Measurements from ENCODE around the gene CDC34.

CDC34 gene

GRCh38 chr19:495081-495401, 36.5 kb upstream of the CDC34 start:
- H3K27ac Mint-ChIP-seq: no peak overlapping the region
- H3K27me3 Mint-ChIP-seq: peaks cover 7% of the 10 kb centered on the region
- H3K4me1 Mint-ChIP-seq: peaks cover 8% of the 10 kb centered on the region
- no peaks in the 10 kb centered on the region for H3K9me3 Mint-ChIP-seq
- H3K4me3 Mint-ChIP-seq: no peak overlapping the region
- H3K36me3 Mint-ChIP-seq: no peaks in the 10 kb centered on the region

- H3K4me1 Mint-ChIP-seq: peaks cover 8% of the 10 kb centered on the region
- no peaks in the 10 kb centered on the region for H3K36me3 Mint-ChIP-seq
- no peaks in the 10 kb centered on the region for H3K9me3 Mint-ChIP-seq
- H3K4me3 Mint-ChIP-seq: peak overlapping the region; percentile 30
- H3K27me3 Mint-ChIP-seq: peaks cover 7% of the 10 kb centered on the region
- no peak overlapping the region for H3K27ac Mint-ChIP-seq
These were observed 36.0 kb upstream of the CDC34 start for GRCh38 chr19:495402-496111.

- H3K27me3 Mint-ChIP-seq: peaks cover 7% of the 10 kb centered on the region
- H3K4me1 Mint-ChIP-seq: peaks cover 8% of the 10 kb centered on the region
- peak within 1 kb of the TSS; percentile 30 for H3K4me3 Mint-ChIP-seq
- H3K9me3 Mint-ChIP-seq: no peaks in the 10 kb centered on the region
- no peaks in the 10 kb centered on the region for H3K36me3 Mint-ChIP-seq
- H3K27ac Mint-ChIP-seq: no peak within 1 kb of the TSS
These were observed 35.4 kb upstream of the CDC34 start, which contains the start of gene MADCAM1 for GRCh38 chr19:496112-496665. Gene MADCAM1 (plus strand): TSS chr19:496486. CDS start chr19:496500, 14 bp downstream.

- peaks cover 7% of the 10 kb centered on the region for H3K27me3 Mint-ChIP-seq
These were observed 34.6 kb upstream of the CDC34 start for GRCh38 chr19:496986-497385.

GRCh38 chr19:497491-497868, 34.1 kb upstream of the CDC34 start:
- H3K9me3 Mint-ChIP-seq: no peaks in the 10 kb centered on the region
- no peaks in the 10 kb centered on the region for H3K36me3 Mint-ChIP-seq
- peaks cover 7% of the 10 kb centered on the region for H3K27me3 Mint-ChIP-seq
- H3K4me1 Mint-ChIP-seq: peaks cover 8% of the 10 kb centered on the region
- no peak overlapping the region for H3K27ac Mint-ChIP-seq
- no peak overlapping the region for H3K4me3 Mint-ChIP-seq

More at GRCh38 chr19:496986-497385, 34.6 kb upstream of the CDC34 start:
- Mint-ChIP-seq H3K36me3 (no peaks in the 10 kb centered on the region), H3K27ac (no peak overlapping the region), H3K9me3 (no peaks in the 10 kb centered on the region), H3K4me1 (peaks cover 8% of the 10 kb centered on the region), H3K4me3 (no peak overlapping the region)

GRCh38 chr19:497869-498510, 33.6 kb upstream of the CDC34 start:
- Mint-ChIP-seq H3K27ac (no peak overlapping the region), H3K4me1 (peaks cover 8% of the 10 kb centered on the region), H3K4me3 (no peak overlapping the region), H3K27me3 (peaks cover 7% of the 10 kb centered on the region), H3K36me3 (no peaks in the 10 kb centered on the region), H3K9me3 (no peaks in the 10 kb centered on the region)

GRCh38 chr19:498511-498891, 33.1 kb upstream of the CDC34 start:
- H3K4me3 Mint-ChIP-seq: no peak overlapping the region

GRCh38 chr19:498977-499623, 32.5 kb upstream of the CDC34 start:
- Mint-ChIP-seq H3K27me3 (peaks cover 7% of the 10 kb centered on the region), H3K4me3 (no peak overlapping the region), H3K27ac (no peak overlapping the region), H3K36me3 (no peaks in the 10 kb centered on the region), H3K9me3 (no peaks in the 10 kb centered on the region), H3K4me1 (peaks cover 4% of the 10 kb centered on the region)

More at GRCh38 chr19:498511-498891, 33.1 kb upstream of the CDC34 start:
- Mint-ChIP-seq H3K36me3 (no peaks in the 10 kb centered on the region), H3K27me3 (peaks cover 7% of the 10 kb centered on the region), H3K9me3 (no peaks in the 10 kb centered on the region), H3K27ac (no peak overlapping the region), H3K4me1 (peaks cover 8% of the 10 kb centered on the region)

- H3K9me3 Mint-ChIP-seq: no peaks in the 10 kb centered on the region
- H3K4me3 Mint-ChIP-seq: no peak overlapping the region
- H3K36me3 Mint-ChIP-seq: no peaks in the 10 kb centered on the region
- H3K4me1 Mint-ChIP-seq: peaks cover 12% of the 10 kb centered on the region
- H3K27ac Mint-ChIP-seq: no peak overlapping the region
- H3K27me3 Mint-ChIP-seq: peaks cover 5% of the 10 kb centered on the region
These were observed 29.9 kb upstream of the CDC34 start for GRCh38 chr19:501646-502045.

GRCh38 chr19:504616-505015, 26.9 kb upstream of the CDC34 start:
- Mint-ChIP-seq H3K27ac (no peak overlapping the region), H3K9me3 (no peaks in the 10 kb centered on the region), H3K4me1 (peaks cover 25% of the 10 kb centered on the region), H3K27me3 (no peaks in the 10 kb centered on the region), H3K4me3 (no peak overlapping the region), H3K36me3 (no peaks in the 10 kb centered on the region)

- peaks cover 2% of the 10 kb centered on the region for H3K36me3 Mint-ChIP-seq
- peak overlapping the region; percentile 100 for H3K27ac Mint-ChIP-seq
- H3K4me3 Mint-ChIP-seq: peak overlapping the region; percentile 92
- H3K27me3 Mint-ChIP-seq: no peaks in the 10 kb centered on the region
- peaks cover 39% of the 10 kb centered on the region for H3K4me1 Mint-ChIP-seq
- no peaks in the 10 kb centered on the region for H3K9me3 Mint-ChIP-seq
These were observed 24.9 kb upstream of the CDC34 start for GRCh38 chr19:506404-507285.

GRCh38 chr19:507286-508203, 24.0 kb upstream of the CDC34 start, which contains the start of gene TPGS1:
Gene TPGS1 (plus strand): TSS chr19:507497. CDS start chr19:507507, 10 bp downstream.
- Mint-ChIP-seq H3K36me3 (peaks cover 2% of the 10 kb centered on the region), H3K4me1 (peaks cover 47% of the 10 kb centered on the region), H3K9me3 (no peaks in the 10 kb centered on the region), H3K27ac (peak within 1 kb of the TSS; percentile 100), H3K27me3 (no peaks in the 10 kb centered on the region), H3K4me3 (peak within 1 kb of the TSS; percentile 92)

- H3K4me3 Mint-ChIP-seq: peak overlapping the region; percentile 92
- peak overlapping the region; percentile 87 for H3K27ac Mint-ChIP-seq
- no peaks in the 10 kb centered on the region for H3K27me3 Mint-ChIP-seq
- no peaks in the 10 kb centered on the region for H3K9me3 Mint-ChIP-seq
- peaks cover 47% of the 10 kb centered on the region for H3K4me1 Mint-ChIP-seq
- peaks cover 2% of the 10 kb centered on the region for H3K36me3 Mint-ChIP-seq
These were observed 23.1 kb upstream of the CDC34 start for GRCh38 chr19:508204-509150.
